DMS114 treated with DMSO at 0.1 percent for 48 hours (cell line): ENCODE measurements around the gene KANSL1L.
"Not testable (repeated sequence)": the region's sequence is repeated elsewhere in the genome, so short reads cannot be mapped to it uniquely, and the experiment has no call there.

Source experiments
- DNase-seq: peaks from one replicate; lab custom pipeline; 2025; ENCODE audit not compliant: unreplicated experiment; lab: John Stamatoyannopoulos, UW

KANSL1L gene

DNA sequence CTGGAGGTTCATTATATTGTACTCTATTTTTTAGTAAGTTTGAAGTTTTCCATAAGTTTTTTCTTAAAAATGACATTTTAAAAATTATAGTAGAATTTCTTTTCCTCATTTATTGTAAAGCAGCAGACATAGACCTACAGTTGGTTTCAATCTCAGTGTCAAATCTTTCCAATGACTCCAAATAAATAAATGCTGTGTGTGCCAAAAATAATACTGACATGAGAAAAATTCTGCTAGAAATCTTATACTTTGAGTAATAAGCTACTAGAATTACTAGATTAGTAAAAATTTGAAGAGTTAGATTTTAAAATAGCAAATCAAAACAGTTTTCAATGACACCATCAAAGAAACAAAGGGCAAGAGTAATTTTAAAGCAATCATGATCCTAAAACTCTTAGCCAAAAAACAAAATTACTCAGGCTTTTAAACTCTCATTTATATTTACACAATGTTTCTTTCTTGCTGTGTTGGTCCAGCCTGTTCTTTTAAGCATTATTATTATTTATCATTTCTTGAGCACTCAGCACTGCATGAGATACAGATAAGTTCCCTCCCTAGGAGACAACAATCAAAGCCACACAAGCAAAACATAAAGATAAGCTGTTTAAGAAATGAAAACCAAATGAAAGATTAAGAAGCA is 8.3 kb upstream of the KANSL1L start:
- DNase-seq, result no peak

DNA sequence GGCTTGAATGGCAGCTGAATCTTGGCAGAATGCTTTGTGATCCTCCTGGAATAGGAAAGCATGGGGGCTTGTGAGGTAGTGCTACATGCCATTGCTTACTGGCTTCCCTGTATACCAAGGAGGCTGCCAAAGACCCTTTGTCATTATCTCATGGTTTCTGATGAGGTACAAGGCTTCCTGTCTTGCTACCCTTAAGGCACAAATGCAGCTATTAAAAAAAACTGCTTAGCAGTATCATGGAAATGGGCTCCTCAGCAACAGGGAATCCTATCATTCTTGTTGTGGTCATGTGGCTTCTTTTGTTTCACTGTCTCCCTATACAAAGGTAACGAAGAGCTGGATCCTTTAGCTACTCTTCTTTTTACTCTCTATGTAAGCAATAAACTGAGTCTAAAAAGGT is 6.6 kb upstream of the KANSL1L start:
- DNase-seq, result no peak

DNA sequence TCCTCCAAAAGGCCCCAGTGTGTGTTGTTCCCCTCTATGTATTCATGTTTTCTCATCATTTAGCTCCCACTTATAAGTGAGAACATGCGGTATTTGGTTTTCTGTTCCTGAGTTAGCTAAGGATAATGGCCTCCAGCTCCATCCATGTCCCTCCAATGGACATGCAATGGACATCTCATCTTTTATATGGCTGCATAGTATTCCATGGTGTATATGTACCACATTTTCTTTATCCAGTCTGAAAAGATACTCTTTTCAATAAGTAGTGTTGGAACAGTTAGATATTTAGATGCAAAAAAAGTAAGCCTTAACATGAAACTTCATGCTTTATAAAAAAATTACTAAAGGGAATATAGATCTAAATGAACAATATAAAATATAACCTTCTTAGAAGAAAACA is 5.9 kb upstream of the KANSL1L start:
- not testable (repeated sequence) for DNase-seq

- no peak for DNase-seq
Measured at GRCh38 chr2:210174086-210174485, 2.9 kb upstream of the KANSL1L start.

DNA sequence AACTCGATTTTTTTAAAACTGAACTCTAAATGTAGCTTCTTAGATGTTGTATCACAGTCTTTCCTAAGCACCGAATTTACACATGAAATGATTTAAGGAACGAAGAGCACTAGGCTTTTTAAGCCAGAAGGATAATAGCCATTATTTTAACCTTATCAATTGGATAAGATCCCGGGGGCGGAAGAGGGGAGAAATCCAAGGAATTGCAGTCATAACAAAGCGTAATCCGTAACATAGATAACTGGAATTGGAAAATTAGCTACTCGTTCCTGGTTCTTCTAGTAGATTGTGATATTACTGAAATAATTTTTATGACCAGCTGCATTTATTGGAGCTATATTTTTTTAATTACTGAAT is 988 bp upstream of the KANSL1L start:
- DNase-seq, result no peak

- peak; percentile 79 for DNase-seq
Measured at GRCh38 chr2:210170446-210171303, 534 bp downstream of the KANSL1L start.

DNA sequence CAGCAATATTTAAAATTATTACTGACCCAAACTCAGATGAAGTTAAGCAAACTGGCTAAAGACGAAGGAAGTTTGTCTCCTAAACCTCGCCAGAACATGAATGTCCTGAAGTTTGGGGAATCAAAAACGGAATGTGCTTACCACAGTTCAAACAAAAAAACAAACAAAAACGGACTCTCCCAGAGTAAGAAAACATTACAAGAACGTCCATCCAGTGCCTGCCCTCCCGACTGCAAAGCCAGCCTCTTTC is 1.1 kb downstream of the KANSL1L start:
- DNase-seq, result no peak

GRCh38 chr2:210169516-210170195 is 1.6 kb downstream of the KANSL1L start:
- no peak for DNase-seq

DNA sequence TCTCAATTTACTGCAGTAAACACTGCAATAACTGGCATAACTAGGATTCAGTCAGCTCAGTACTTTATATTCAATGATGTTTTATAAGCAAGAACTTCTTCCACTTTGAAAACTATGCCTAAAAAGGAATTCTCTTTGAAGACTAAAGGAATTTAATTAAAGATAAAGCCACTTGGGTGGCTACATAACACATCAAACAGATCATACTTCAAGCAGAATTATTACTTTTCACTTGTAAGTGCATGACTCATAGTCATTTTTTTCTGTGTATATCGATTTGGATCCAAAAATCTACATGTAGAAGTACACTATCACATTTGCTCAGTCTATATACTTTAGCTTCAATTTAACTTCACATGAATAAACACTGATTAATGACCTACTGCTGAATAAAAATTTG is 4.0 kb downstream of the KANSL1L start:
- DNase-seq, result no peak

- no peak for DNase-seq
Measured at GRCh38 chr2:210162466-210163124, 8.6 kb downstream of the KANSL1L start.

DNA sequence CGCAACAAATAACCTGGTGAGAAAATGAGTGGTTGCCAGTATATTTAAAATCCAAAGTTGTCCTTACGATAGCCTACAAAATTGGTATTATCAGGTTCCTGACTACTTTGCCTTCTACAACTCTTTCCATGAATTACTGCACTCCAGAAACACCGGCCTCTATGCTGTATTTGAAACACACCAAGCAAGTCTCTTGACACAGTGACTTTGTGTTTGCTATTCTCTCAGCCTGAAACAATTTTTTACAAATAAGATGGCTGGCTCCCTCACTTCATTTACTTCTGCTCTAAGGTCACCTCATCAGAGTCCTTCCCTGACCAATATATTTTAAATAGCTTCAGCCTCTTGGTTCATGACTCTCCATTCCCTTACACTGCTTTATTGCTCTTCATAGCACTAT is 12.2 kb downstream of the KANSL1L start:
- DNase-seq, result no peak

- no peak for DNase-seq
Measured at GRCh38 chr2:210158236-210158635, 13.0 kb downstream of the KANSL1L start.

- no peak for DNase-seq
Measured at GRCh38 chr2:210157526-210157925, 13.7 kb downstream of the KANSL1L start.

DNA sequence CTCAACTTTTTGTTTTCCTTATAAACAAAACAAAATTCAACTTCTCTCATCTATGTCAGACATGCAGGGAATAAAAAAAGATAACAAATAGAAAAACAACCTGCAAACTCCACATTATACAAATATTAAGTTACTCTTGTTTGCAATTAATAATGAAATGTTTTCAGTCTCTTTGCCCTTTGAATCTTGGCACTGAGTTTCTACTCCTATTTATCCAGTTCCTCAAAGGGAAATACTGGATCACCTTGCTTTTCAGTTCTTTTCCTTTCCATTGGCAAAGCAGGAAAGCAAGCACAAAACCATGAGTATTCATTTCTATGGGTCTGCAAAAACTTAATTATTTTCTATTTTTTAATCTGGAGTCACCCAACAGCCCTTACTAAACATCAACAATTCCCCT is 23.6 kb downstream of the KANSL1L start:
- no peak for DNase-seq

GRCh38 chr2:210132239-210132638 is 39.0 kb downstream of the KANSL1L start:
- DNase-seq, result no peak

GRCh38 chr2:210128961-210129360 is 42.2 kb downstream of the KANSL1L start:
- DNase-seq, result no peak

- DNase-seq, result no peak
Measured at GRCh38 chr2:210113614-210114235, 57.5 kb downstream of the KANSL1L start.

- DNase-seq, result no peak
Measured at GRCh38 chr2:210112871-210113270, 58.3 kb downstream of the KANSL1L start.

DNA sequence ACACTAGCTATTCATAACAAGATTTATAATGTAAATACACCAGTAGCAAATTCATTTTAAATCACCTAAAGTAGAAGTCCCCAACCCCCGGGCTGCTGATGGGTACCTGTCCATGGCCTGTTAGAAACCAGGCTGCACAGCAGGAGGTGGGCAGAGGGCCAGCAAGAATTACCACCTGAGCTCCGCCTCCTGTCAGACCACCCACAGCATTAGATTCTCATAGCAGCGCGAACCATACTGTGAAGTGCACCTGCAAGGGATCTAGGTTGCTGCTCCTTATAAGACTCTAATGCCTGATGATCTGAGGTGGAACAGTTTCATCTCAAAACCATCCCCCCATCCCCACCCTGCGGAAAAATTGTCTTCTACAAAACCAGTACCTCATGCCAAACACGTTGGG is 71.3 kb downstream of the KANSL1L start:
- DNase-seq, result no peak

DNA sequence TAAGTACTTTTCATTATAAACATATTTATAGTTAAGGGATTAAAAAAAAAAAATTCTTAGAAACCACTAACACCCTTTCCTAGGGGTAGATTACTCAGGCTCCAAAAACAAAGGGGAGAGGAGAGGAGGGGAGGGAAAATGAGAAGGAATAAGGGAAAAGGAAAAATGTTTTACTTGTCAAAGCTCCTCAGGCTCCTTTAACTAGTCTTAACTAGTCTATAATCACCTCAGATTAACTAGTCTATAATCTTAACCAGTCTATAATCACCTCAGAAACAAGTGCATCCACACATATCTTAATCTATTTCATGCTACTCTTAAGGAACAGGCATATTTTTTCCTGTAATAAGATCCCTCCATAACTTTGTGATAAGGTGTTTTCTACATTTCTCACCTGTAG is 76.4 kb downstream of the KANSL1L start:
- no peak for DNase-seq

DNA sequence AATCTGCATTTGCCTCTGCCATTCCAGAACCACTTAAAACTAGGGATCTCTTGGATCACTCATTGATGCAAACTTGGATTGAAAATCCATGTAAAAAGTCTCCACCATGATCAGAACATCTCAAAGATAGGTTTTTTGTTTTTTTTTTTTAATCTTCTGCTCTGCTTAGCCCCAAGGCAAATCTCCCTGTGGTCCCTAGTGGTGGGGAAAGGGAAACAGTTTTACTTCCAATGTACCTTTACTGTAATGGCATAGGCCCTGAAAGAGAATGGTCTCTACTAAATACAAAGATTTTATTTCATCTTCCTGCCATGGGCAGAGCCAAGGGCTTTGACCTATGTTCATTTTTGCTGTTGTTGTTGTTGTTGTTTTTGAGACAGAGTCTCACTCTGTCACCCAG is 78.4 kb downstream of the KANSL1L start:
- DNase-seq, result no peak
